ENCODE data around the gene UBAC1. TPM values are rescaled to one million over a fixed set of nuclear protein-coding genes. Genes with fewer than 3 reads are reported as not detected.

The UBAC1 gene
- total RNA-seq, 1 donor from 2014 or later = 36.1 TPM

- no peak for DNase-seq (ENCODE audit: low read depth)
- no peak for FAIRE-seq
- TF ChIP-seq CTCF (IDR thresholded peaks at IDR 0.05; ENCODE audit: insufficient read depth, low read length, severe bottlenecking) = no peak
Measured at GRCh38 chr9:135924628-135925338, 36.4 kb downstream of the UBAC1 start.

GRCh38 chr9:135923508-135923907 is 37.7 kb downstream of the UBAC1 start:
- no peak for DNase-seq (ENCODE audit: low read depth)

More at GRCh38 chr9:135924628-135925338, 36.4 kb downstream of the UBAC1 start:
- H3K36me3 ChIP-seq (ENCODE audit: control insufficient read depth, insufficient read depth, low read length) = peaks cover 3% of the 10 kb centered on the region
- no peaks in the 10 kb centered on the region for H3K27me3 ChIP-seq (ENCODE audit: control insufficient read depth, insufficient read depth, low read length)
- H3K4me3 ChIP-seq (ENCODE audit: low read depth, low read length) = no peak overlapping the region

GRCh38 chr9:135921749-135922310 is 39.3 kb downstream of the UBAC1 start:
- peaks cover 3% of the 10 kb centered on the region for H3K36me3 ChIP-seq (ENCODE audit: control insufficient read depth, insufficient read depth, low read length)
- H3K27me3 ChIP-seq (ENCODE audit: control insufficient read depth, insufficient read depth, low read length) = no peaks in the 10 kb centered on the region
- FAIRE-seq (no peak), DNase-seq (ENCODE audit: low read depth) (no peak)
- no peak overlapping the region for H3K4me3 ChIP-seq (ENCODE audit: low read depth, low read length)
- no peak for TF ChIP-seq CTCF (IDR thresholded peaks at IDR 0.05; ENCODE audit: insufficient read depth, low read length, severe bottlenecking)

More at GRCh38 chr9:135923508-135923907, 37.7 kb downstream of the UBAC1 start:
- no peak for TF ChIP-seq CTCF (IDR thresholded peaks at IDR 0.05; ENCODE audit: insufficient read depth, low read length, severe bottlenecking)
- Histone ChIP-seq H3K36me3 (ENCODE audit: control insufficient read depth, insufficient read depth, low read length) (peaks cover 3% of the 10 kb centered on the region), H3K4me3 (ENCODE audit: low read depth, low read length) (no peak overlapping the region), H3K27me3 (ENCODE audit: control insufficient read depth, insufficient read depth, low read length) (no peaks in the 10 kb centered on the region)
- FAIRE-seq = no peak

DNA sequence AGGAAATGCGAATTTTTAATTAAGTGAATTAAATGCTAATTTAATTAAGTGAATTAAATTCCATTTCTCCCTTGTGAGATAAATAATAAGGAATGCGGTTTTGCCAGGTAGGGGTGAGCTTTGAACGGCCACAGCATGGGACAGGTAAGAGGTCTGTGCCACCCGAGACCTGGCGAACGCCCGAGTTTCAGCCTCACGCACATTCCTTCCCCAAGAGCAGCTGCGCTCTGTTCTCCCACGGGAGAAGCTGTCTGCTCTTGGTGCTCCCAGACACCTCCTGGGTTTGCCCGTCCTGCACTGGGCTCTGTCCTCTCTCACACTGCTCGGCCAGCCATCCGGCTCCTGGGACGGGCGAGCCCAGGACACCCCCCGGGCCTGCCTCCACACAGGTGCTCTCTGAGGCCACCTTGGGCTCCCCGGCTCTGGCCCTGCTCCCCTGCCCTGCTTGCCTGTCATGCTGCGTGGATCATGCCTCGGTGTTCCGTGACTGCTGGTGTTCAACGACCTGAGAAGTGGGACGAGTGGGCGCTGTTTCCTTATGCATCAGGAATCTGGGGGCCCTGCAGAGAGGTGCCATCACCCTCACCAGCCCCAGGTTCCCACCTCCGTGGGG is 40.1 kb downstream of the UBAC1 start:
- DNase-seq (ENCODE audit: low read depth) = no peak
- H3K4me3 ChIP-seq (ENCODE audit: low read depth, low read length) = no peak overlapping the region
- peaks cover 1% of the 10 kb centered on the region for H3K36me3 ChIP-seq (ENCODE audit: control insufficient read depth, insufficient read depth, low read length)
- TF ChIP-seq CTCF (IDR thresholded peaks at IDR 0.05; ENCODE audit: insufficient read depth, low read length, severe bottlenecking) = no peak
- H3K27me3 ChIP-seq (ENCODE audit: control insufficient read depth, insufficient read depth, low read length) = no peaks in the 10 kb centered on the region
- no peak for FAIRE-seq

GRCh38 chr9:135920256-135920930 is 40.8 kb downstream of the UBAC1 start:
- H3K27me3 ChIP-seq (ENCODE audit: control insufficient read depth, insufficient read depth, low read length) = no peaks in the 10 kb centered on the region
- DNase-seq (ENCODE audit: low read depth) (no peak), FAIRE-seq (no peak)
- no peak overlapping the region for H3K4me3 ChIP-seq (ENCODE audit: low read depth, low read length)
- TF ChIP-seq CTCF (IDR thresholded peaks at IDR 0.05; ENCODE audit: insufficient read depth, low read length, severe bottlenecking) = no peak
- H3K36me3 ChIP-seq (ENCODE audit: control insufficient read depth, insufficient read depth, low read length) = peaks cover 1% of the 10 kb centered on the region
